NCI-H2081 (cell line): ENCODE data around the gene SLIT1.

Experiments
- DNase-seq, 2 experiments: peaks; one replicate each; lab custom pipeline; 2025; lab: John Stamatoyannopoulos, UW

The SLIT1 gene

GRCh38 chr10:97185326-97186058 is at the start of gene SLIT1:
SLIT1 (minus strand) TSS chr10:97185959; CDS start chr10:97185674, 285 bp downstream.
- peak in 1 of 2 experiments; percentile 11 for DNase-seq

DNA sequence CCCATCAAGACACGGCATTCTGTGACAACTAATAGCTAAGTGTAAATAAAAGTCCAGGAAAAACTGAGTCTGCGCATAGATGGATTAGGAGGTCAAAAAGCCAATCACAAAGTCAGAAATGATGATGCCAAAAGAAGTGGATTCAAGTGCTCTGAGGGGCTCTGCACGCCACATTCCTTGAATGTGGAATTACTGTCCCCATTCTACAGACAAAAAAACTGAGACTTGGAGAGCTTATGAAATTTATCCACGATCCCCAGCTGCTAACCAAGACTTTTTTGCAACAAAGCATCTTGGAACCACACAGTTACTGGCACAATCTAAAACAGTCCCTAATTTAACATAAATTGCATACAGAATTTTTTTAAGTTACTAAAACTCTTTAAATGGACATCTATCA is 49.6 kb upstream of the SLIT1 start:
- no peak for DNase-seq

GRCh38 chr10:97234400-97234799 is 48.6 kb upstream of the SLIT1 start:
- peak; percentile 0 to 21 for DNase-seq

DNA sequence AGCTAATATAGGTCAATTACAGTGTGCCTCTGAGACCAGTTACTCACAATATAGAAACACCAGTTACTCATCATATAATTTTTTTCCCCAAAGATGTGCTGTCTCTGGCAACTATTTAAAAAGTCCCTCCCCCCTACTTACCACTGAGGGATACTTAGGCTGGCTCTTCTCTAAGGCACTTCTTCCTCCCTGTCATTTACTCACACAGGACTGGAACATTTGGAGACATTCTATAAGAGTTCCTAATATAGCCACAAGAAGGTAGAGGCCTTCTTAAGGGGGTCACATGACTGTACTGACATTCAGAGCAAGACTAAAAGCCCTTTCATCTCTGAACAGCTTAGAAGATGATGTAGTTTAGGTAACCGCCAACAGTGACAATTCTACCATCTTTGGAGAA is 44.4 kb upstream of the SLIT1 start:
- no peak for DNase-seq

DNA sequence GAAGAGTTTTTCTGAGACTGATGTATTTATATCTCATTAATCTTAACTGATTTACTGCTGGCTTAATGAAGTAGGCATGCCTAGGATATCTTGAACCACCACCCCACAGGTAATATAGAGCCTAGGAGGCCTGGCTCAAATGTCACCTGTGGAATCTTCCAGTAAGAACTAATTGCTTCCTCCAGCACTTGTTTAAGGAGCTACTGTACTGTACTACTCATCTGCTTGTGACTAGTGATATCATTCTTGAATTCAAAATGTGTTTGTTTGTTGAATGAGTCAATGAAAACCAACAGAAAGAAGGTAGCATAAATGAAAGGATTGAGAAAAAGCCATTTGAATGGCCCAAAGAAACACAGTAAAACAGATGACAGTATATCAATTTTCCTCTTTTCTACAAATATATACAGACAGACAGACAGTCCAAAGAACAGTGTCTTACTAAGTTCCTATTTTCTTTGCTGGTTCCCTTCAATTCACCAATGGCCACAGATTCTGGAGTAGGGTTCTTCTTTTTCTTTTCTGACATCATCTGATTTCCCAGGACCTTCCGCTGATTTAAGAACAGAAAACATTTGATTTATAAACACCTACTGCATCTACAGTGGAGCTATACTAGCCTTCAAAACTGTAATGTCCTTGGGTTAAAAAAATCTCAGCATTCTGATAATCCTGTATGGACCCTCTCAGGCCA is 43.7 kb upstream of the SLIT1 start:
- no peak for DNase-seq

GRCh38 chr10:97228775-97229157 is 43.0 kb upstream of the SLIT1 start:
- DNase-seq: no peak

GRCh38 chr10:97228130-97228774 is 42.5 kb upstream of the SLIT1 start:
- no peak for DNase-seq

DNA sequence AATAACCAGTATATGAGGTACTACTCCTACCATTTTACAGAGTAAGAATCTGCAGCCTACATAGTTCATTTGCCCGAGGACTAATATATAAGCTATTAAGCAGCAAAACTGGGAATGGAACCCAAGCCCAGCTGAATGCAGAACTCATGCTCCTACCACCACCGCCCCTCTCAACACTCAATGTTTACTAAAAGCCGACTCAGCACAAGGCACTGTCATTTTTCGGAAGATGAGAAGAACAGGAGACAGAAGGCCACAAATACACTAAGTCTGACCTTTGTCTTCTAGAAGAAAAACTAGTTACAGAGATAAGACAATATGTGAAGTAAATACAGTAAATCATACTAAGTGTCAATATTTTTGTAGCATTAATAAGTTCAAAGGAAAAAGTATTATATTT is 40.6 kb upstream of the SLIT1 start:
- DNase-seq: no peak

DNA sequence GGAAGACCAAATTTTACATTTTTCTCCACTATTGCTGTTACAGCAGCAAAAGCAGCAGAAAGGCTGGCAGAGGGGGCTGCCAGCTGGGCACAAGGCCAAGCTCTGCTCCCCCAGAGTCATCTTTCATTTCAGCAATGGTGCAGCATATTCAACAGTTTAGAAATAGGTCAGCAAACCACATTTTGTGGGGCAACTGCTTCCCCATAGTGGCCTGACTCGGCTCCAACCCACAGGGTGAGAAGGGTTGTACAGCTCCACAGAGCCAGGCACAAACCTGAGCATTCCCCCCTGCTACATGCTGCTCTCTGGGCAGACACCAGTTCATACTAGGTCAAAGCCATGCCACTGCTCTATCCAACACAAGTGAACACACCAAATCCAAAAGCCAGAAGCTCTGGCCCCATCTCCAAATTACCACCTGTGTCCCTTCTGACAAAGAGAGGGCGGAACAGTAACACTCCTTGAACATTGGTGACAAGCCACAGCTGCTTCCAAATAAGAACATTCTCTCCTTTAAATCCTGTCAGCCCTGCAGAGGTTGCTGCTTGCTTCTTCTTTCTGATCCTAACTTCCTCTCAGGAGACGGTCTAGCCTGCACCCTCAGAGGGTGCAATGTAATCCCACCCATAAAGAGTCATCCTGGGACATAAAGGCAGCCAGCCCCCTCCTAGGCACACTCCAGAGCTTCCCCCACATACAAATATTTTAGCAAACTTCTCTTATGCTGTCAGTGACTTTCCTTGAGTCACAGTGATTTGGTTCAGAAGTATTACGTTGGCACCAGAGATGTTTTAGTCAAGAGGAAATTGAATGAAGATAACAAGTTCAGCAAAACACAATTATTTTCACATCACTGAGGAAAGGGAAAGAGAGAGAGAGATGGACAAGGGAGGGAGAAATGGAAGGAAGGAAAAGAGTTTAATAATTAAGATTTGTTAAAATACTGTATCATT is 39.0 kb upstream of the SLIT1 start:
- DNase-seq: no peak

DNA sequence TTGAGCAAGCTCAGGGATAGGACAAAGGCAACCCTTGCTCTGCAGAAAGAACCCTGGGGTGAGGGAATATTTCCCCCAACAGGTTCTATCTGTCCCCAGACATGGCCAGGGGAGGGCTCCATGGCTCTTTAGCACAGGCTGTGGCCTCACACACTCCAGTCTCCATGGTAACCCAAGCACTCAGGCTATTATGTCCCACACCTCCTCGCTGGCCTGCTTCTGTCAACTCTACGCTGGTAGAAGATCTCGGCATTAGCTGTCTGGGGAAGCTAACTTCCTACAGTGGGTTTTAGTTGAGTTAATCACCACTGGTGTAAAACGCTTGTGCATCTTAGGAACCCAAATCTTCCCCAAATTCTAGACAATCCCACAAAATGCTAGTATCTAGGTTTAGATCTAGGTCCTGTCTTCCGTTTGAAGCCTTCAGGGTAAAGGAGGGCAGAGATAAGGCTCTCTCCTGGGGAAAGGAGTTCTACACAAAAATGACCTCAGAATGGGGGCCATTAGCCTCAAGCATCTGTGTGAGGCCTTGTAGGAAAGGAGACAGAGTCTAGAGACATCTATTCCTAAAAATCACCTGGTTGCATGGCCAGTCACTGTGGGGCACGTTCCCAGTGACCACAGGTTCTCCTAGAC is 36.7 kb upstream of the SLIT1 start:
- no peak for DNase-seq

GRCh38 chr10:97220355-97220754 is 34.6 kb upstream of the SLIT1 start:
- no peak for DNase-seq

- DNase-seq: no peak
These were observed 31.5 kb upstream of the SLIT1 start for GRCh38 chr10:97217299-97217698.

- DNase-seq: no peak
These were observed 30.0 kb upstream of the SLIT1 start for GRCh38 chr10:97215619-97216260.

- DNase-seq: no peak
These were observed 27.7 kb upstream of the SLIT1 start for GRCh38 chr10:97213431-97213830.

- no peak for DNase-seq
These were observed 25.5 kb upstream of the SLIT1 start for GRCh38 chr10:97211229-97211628.

- peak; percentile 54 to 56 for DNase-seq
These were observed 24.8 kb upstream of the SLIT1 start for GRCh38 chr10:97210543-97210960.

DNA sequence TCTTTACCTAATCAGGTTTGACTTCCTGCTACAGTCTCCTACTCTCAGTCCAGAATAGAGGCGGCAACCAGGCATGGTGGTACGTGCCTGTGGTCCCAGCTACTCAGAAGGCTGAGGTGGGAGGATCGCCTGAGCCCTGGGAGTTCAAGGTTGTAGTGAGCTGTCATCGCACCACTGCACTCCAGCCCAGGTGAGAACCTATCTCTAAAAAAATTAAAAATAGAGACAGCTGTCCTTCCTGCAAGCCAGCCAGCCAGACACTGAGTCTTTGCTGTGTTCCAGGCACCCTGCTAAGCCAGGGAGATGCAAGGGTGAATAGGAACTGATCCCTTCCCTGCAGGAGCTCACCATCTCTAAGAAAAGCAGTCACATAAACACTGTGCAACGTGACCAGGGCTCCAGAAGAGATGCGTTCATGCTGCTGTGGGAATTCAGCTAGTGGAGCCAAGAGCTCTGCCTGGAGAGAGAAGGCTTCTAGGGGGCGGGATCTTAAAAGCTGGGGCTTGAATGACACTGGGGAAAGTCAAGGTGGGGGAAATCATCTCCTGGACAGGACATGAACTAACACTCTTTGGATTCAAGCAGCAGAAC is 22.1 kb upstream of the SLIT1 start:
- no peak for DNase-seq

GRCh38 chr10:97207131-97207530 is 21.4 kb upstream of the SLIT1 start:
- no peak for DNase-seq

DNA sequence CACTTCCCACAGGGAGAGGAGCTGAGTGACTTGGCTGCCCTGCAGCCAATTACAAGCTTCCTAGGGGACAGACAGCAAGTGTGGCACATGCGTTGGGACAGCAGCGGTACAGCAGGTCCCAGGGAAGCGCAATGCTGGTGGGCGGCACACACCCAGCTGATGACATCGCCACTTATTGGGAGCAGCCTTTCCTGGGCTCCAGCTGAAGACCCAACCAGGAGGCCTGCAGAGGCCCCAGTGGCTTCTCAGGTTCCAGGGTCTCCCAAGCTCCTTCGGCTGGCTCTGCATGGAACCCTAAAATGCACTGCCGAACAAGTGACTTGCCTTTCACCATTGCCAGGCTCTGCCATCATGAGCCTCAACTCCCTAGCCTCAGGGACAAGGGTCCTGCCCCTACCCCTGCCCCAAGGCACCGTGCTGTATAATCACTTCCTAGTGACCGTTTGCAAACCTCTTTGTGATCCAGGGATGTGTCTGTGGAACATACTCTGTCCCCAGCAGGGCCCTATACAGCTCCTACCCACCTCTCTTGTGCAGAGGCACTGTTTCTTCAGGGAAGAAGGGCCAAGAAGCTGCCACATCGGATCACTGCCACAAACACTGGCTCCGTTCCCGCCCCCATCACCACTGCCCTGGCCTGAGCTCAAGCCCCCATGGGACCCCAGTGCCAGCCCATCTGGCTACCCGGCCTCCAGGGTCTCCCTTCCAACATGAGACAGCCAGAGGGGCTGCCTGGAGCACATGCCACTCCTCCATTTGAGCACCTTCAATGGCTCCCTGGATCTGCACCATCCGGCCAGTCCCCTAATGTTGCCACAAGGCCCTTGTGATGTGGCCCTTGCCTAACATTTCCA is 19.3 kb upstream of the SLIT1 start:
- no peak for DNase-seq

DNA sequence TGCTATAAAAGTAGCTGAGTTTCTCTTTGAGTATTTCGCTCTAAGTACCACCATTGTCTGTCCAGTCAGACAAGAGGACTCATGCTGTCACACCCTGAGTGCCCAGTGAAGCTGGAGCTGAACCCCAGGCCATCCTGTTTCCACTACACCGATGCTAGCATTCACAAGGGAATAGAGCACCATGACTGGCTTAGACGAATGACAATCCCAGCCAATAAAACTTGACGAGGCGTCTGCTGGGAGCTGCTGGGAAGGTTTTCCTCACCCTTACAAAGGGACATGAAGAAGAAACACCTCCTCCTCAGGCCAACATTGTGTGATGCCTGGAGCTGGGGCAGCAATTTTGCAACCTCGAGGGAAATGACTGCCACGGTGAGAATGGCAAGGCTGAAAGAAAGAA is 17.5 kb upstream of the SLIT1 start:
- DNase-seq: no peak
